Measurements from ENCODE around the gene NEK9. TPM values are rescaled to one million over a fixed set of nuclear protein-coding genes. Genes with fewer than 3 reads are reported as not detected.

NEK9 gene
- total and polyA plus RNA-seq, 2 donors (not counting 1 experiment from before 2014, with no cell fraction given): 35.1 to 110 TPM

GRCh38 chr14:75044752-75045151 is 82.1 kb downstream of the NEK9 start:
- 73% methylated on average over 6 of the region's 8 CpGs for WGBS (ENCODE audit: insufficient coverage)
- no peak overlapping the region for H3K27ac ChIP-seq (ENCODE audit: low read length in 2 of 2)
- Mint-ChIP-seq H3K4me3 (no peak overlapping the region), H3K4me1 (peaks cover 12% of the 10 kb centered on the region), H3K27me3 (no peaks in the 10 kb centered on the region), H3K27ac (no peak overlapping the region), H3K9me3 (ENCODE audit: insufficient read depth) (no peaks in the 10 kb centered on the region)
- CTCF ChIA-PET: no interaction called here
- intact Hi-C loops (cut with micrococcal nuclease): no loop called here
- no peak overlapping the region for H3K9ac ChIP-seq (ENCODE audit: low read length)
- H2AFZ ChIP-seq (ENCODE audit: insufficient read depth, low read depth, low read length, poor library complexity, severe bottlenecking): no peak overlapping the region
- no peaks in the 10 kb centered on the region for H3K27me3 ChIP-seq (replicated peaks in 1 of 4; ENCODE audit: control extremely low read depth in 1 of 4, control insufficient read depth in 3 of 4, insufficient read depth in 4 of 4, low read length in 3 of 4)
- TF ChIP-seq CTCF (IDR thresholded peaks at IDR 0.05) (no peak), EZH2 (IDR thresholded peaks at IDR 0.05; ENCODE audit: borderline replicate concordance, insufficient read depth, low read depth, low read length, poor library complexity, severe bottlenecking) (no peak)
- no peak overlapping the region for H3K4me2 ChIP-seq (replicated peaks; ENCODE audit: low read depth, low read length, poor library complexity, severe bottlenecking)
- peaks cover 0 to 10% of the 10 kb centered on the region in 2 experiments for H3K36me3 ChIP-seq (replicated peaks in 1 of 2; ENCODE audit: control extremely low read depth in 1 of 2, control insufficient read depth in 1 of 2, extremely low read depth in 1 of 2, insufficient read depth in 2 of 2, low read length in 1 of 2)
- ATAC-seq (ENCODE audit: low read depth) (no peak), DNase-seq (no peak)
- peaks cover 8% of the 10 kb centered on the region for H3K79me2 ChIP-seq (ENCODE audit: control insufficient read depth, insufficient read depth, low read length)
- H3K9me3 ChIP-seq (ENCODE audit: control extremely low read depth in 1 of 3, control insufficient read depth in 2 of 3, insufficient read depth in 1 of 3, low read length in 2 of 3): no peaks in the 10 kb centered on the region
- no peaks in the 10 kb centered on the region for H4K20me1 ChIP-seq (ENCODE audit: control insufficient read depth, insufficient read depth, low read length, poor library complexity, severe bottlenecking)
- H3K4me3 ChIP-seq (ENCODE audit: control extremely low read depth in 1 of 5, extremely low read depth in 1 of 5, insufficient read depth in 1 of 5, low read depth in 2 of 5, low read length in 4 of 5): no peak overlapping the region
- H3K4me1 ChIP-seq (ENCODE audit: control insufficient read depth in 2 of 2, insufficient read depth in 2 of 2, low read length in 2 of 2): no peaks in the 10 kb centered on the region
- POLR2A ChIA-PET: no interaction called here

- Mint-ChIP-seq H3K27me3 (no peaks in the 10 kb centered on the region), H3K27ac (no peak overlapping the region), H3K9me3 (ENCODE audit: insufficient read depth) (no peaks in the 10 kb centered on the region), H3K4me3 (no peak overlapping the region), H3K4me1 (peaks cover 12% of the 10 kb centered on the region)
- H3K27me3 ChIP-seq (replicated peaks in 1 of 4; ENCODE audit: control extremely low read depth in 1 of 4, control insufficient read depth in 3 of 4, insufficient read depth in 4 of 4, low read length in 3 of 4): no peaks in the 10 kb centered on the region
- WGBS (ENCODE audit: insufficient coverage): no CpG with 5 or more reads among the region's 2 CpGs
- no peak overlapping the region for H3K4me3 ChIP-seq (ENCODE audit: control extremely low read depth in 1 of 5, extremely low read depth in 1 of 5, insufficient read depth in 1 of 5, low read depth in 2 of 5, low read length in 4 of 5)
- no peak overlapping the region for H3K4me2 ChIP-seq (replicated peaks; ENCODE audit: low read depth, low read length, poor library complexity, severe bottlenecking)
- H3K9me3 ChIP-seq (ENCODE audit: control extremely low read depth in 1 of 3, control insufficient read depth in 2 of 3, insufficient read depth in 1 of 3, low read length in 2 of 3): no peaks in the 10 kb centered on the region
- ATAC-seq (ENCODE audit: low read depth): no peak
- H3K9ac ChIP-seq (ENCODE audit: low read length): no peak overlapping the region
- H3K27ac ChIP-seq (ENCODE audit: low read length in 2 of 2): no peak overlapping the region
- peaks cover 8% of the 10 kb centered on the region for H3K79me2 ChIP-seq (ENCODE audit: control insufficient read depth, insufficient read depth, low read length)
- H3K36me3 ChIP-seq (replicated peaks in 1 of 2; ENCODE audit: control extremely low read depth in 1 of 2, control insufficient read depth in 1 of 2, extremely low read depth in 1 of 2, insufficient read depth in 2 of 2, low read length in 1 of 2): peaks cover 0 to 10% of the 10 kb centered on the region in 2 experiments
- intact Hi-C loops (cut with micrococcal nuclease): no loop called here
- H3K4me1 ChIP-seq (ENCODE audit: control insufficient read depth in 2 of 2, insufficient read depth in 2 of 2, low read length in 2 of 2): no peaks in the 10 kb centered on the region
- DNase-seq: no peak
- no peaks in the 10 kb centered on the region for H4K20me1 ChIP-seq (ENCODE audit: control insufficient read depth, insufficient read depth, low read length, poor library complexity, severe bottlenecking)
- TF ChIP-seq EZH2 (IDR thresholded peaks at IDR 0.05; ENCODE audit: borderline replicate concordance, insufficient read depth, low read depth, low read length, poor library complexity, severe bottlenecking) (no peak), CTCF (IDR thresholded peaks at IDR 0.05) (no peak)
- H2AFZ ChIP-seq (ENCODE audit: insufficient read depth, low read depth, low read length, poor library complexity, severe bottlenecking): no peak overlapping the region
- ChIA-PET CTCF (no interaction called here), POLR2A (no interaction called here)
These were observed 82.5 kb downstream of the NEK9 start for GRCh38 chr14:75044322-75044721.

Measured in B cell (primary cell).